GM18511 (cell line): ENCODE results near the gene SOCS3.
"Not testable (repeated sequence)": the region's sequence is repeated elsewhere in the genome, so short reads cannot be mapped to it uniquely, and the experiment has no call there.

Experiments used
- ATAC-seq: cut with Tn5 transposase; IDR thresholded peaks from one replicate; pipeline ENCODE4 v1.9.1; 2021; ENCODE audit warnings: mild to moderate bottlenecking, moderate library complexity; ENCODE audit not compliant: unreplicated experiment

SOCS3 gene

GRCh38 chr17:78313735-78314648 is 45.9 kb downstream of the SOCS3 start:
- ATAC-seq, result no peak

- not testable (repeated sequence) for ATAC-seq
These were observed 50.1 kb downstream of the SOCS3 start for GRCh38 chr17:78309659-78310255.

- ATAC-seq, result no peak
These were observed 51.8 kb downstream of the SOCS3 start for GRCh38 chr17:78307887-78308638.

GRCh38 chr17:78306913-78307312 is 53.0 kb downstream of the SOCS3 start:
- ATAC-seq, result no peak
